Endothelial cell of umbilical vein (primary cell): ENCODE measurements around the gene ARHGEF7. TPM values are rescaled to one million over a fixed set of nuclear protein-coding genes. Genes with fewer than 3 reads are reported as not detected.

Source experiments
- BruUV-seq: library from RNA; stranded (reverse); fragments of 400-500 nt; replicated peaks from 2 replicates; lab custom pipeline; 2021; lab: Mats Ljungman, UMichigan
- CTCF ChIA-PET: fragments of 300-600, 350-600 bp; sonication (Branson Sonifier 250); formaldehyde crosslinking; loops from one replicate; lab custom pipeline; 2021; ENCODE audit warnings: antibody characterized with exemption, inconsistent platforms; lab: Charles Lee
- POLR2A ChIA-PET: fragments of 300-600, 350-600 bp; sonication (Branson Sonifier 250); formaldehyde crosslinking; loops from one replicate; lab custom pipeline; 2021; ENCODE audit warnings: antibody characterized with exemption, inconsistent platforms; lab: Charles Lee
- DNase-seq: peaks from one replicate; pipeline ENCODE4 v3.0.0-alpha.2; 2011; ENCODE audit warnings: low read depth, low spot score
- FAIRE-seq: peaks from 2 replicates; lab custom pipeline; 2011; peaks lifted over from hg19 to GRCh38; lab: Jason Lieb, UNC
- H2AFZ ChIP-seq: 2 replicates; pipeline ENCODE4 v1.6.0; 2012; ENCODE audit warnings: low read depth, low read length, control low read depth, inconsistent platforms
- H3K27ac ChIP-seq: 2 replicates; pipeline ENCODE4 v1.5.1; 2011; ENCODE audit warnings: low read depth, mild to moderate bottlenecking, control low read depth, low read length, moderate library complexity; ENCODE audit not compliant: insufficient read depth
- H3K27me3 ChIP-seq, 2 experiments: 2 replicates each; pipeline versions ENCODE4 v1.6.0 to v1.6.1; 2011; ENCODE audit warnings: low read length in 2 of 2, mixed read lengths in 1 of 2; ENCODE audit not compliant: control insufficient read depth in 2 of 2, insufficient read depth in 2 of 2
- H3K36me3 ChIP-seq, 2 experiments: 2 replicates in 1 of 2; 3 replicates in 1 of 2; pipeline ENCODE4 v1.5.1; 2011; ENCODE audit warnings: low read length in 2 of 2, mild to moderate bottlenecking in 1 of 2, moderate library complexity in 1 of 2; ENCODE audit not compliant: control insufficient read depth in 2 of 2, insufficient read depth in 2 of 2; ENCODE audit errors: extremely low read depth in 1 of 2
- H3K4me1 ChIP-seq: 3 replicates; pipeline ENCODE4 v1.5.1; 2011; ENCODE audit warnings: mild to moderate bottlenecking, low read length; ENCODE audit not compliant: control insufficient read depth, insufficient read depth; ENCODE audit errors: extremely low read depth
- H3K4me2 ChIP-seq: 2 replicates; pipeline ENCODE4 v1.6.1; 2011; ENCODE audit warnings: low read length, control low read depth, mixed read lengths; ENCODE audit not compliant: insufficient read depth
- H3K4me3 ChIP-seq, 3 experiments: fragments of 200-600 bp in 1 of 3; sonication (generic), shearing (Covaris generic) in 1 of 3; replicated peaks in 1 of 3; 2 replicates each; pipeline ENCODE4 v1.5.1; 2011 to 2016; ENCODE audit warnings: control low read depth in 3 of 3, low read length in 3 of 3, mild to moderate bottlenecking in 2 of 3, inconsistent platforms in 1 of 3, low read depth in 1 of 3, moderate library complexity in 1 of 3; ENCODE audit not compliant: insufficient read depth in 1 of 3
- H3K79me2 ChIP-seq: 2 replicates; pipeline ENCODE4 v1.6.0; 2012; ENCODE audit warnings: low read length, inconsistent platforms; ENCODE audit not compliant: control insufficient read depth, insufficient read depth
- H3K9ac ChIP-seq: replicated peaks from 2 replicates; pipeline ENCODE3; 2011; ENCODE audit warnings: low read length, control low read depth; ENCODE audit not compliant: insufficient read depth; ENCODE audit errors: extremely low read depth
- H3K9me1 ChIP-seq: replicated peaks from 3 replicates; pipeline ENCODE4 v1.6.0; 2011; ENCODE audit warnings: mild to moderate bottlenecking, low read length; ENCODE audit not compliant: control insufficient read depth, insufficient read depth; ENCODE audit errors: extremely low read depth
- H3K9me3 ChIP-seq: replicated peaks from 2 replicates; pipeline ENCODE4 v1.5.1; 2012; ENCODE audit warnings: low read length, inconsistent platforms; ENCODE audit not compliant: control insufficient read depth, insufficient read depth
- H4K20me1 ChIP-seq: replicated peaks from 2 replicates; pipeline ENCODE3; 2011; ENCODE audit warnings: mild to moderate bottlenecking, low read length; ENCODE audit not compliant: control insufficient read depth, insufficient read depth; ENCODE audit errors: extremely low read depth
- EZH2 ChIP-seq: IDR thresholded peaks from 2 replicates; pipeline ENCODE4 v1.6.1; 2012; ENCODE audit warnings: borderline replicate concordance, low read depth, mild to moderate bottlenecking, moderate library complexity, low read length, inconsistent platforms; ENCODE audit not compliant: severe bottlenecking
- FOS ChIP-seq: IDR thresholded peaks from 2 replicates; pipeline ENCODE4 v1.6.1; 2011; ENCODE audit warnings: mild to moderate bottlenecking, low read length, moderate library complexity, borderline replicate concordance; ENCODE audit not compliant: insufficient read depth
- GATA2 ChIP-seq: IDR thresholded peaks from 2 replicates; pipeline ENCODE4 v1.7.0; 2011; ENCODE audit warnings: low read depth, mild to moderate bottlenecking, moderate library complexity, mixed read lengths, low read length; ENCODE audit not compliant: insufficient read length, insufficient read depth
- JUN ChIP-seq: IDR thresholded peaks from 2 replicates; pipeline ENCODE4 v1.6.1; 2011; ENCODE audit warnings: borderline replicate concordance, low read depth; ENCODE audit not compliant: insufficient read length, insufficient read depth
- MYC ChIP-seq: IDR thresholded peaks from one replicate; pipeline ENCODE4 v1.6.1; 2011; ENCODE audit warnings: mild to moderate bottlenecking, low read depth, low read length
- POLR2A ChIP-seq: IDR thresholded peaks from 2 replicates; pipeline ENCODE4 v1.6.1; 2012; ENCODE audit warnings: low read depth, mild to moderate bottlenecking, control low read depth, low read length
- POLR2AphosphoS5 ChIP-seq: IDR thresholded peaks from 2 replicates; pipeline ENCODE4 v1.6.1; 2012; ENCODE audit warnings: low read depth, mild to moderate bottlenecking, control low read depth, low read length, moderate library complexity; ENCODE audit not compliant: insufficient read depth
- dilution Hi-C: fragments of 300-500 bp; cut with MboI; formaldehyde crosslinking; loops from one replicate; pipeline ENCODE4 v1.15.0; 2019; ENCODE audit warnings: low sequenced_read_pairs; ENCODE audit not compliant: extremely low pct_ligation_motif_present
- intact Hi-C: fragments of 100-400 bp; cut with micrococcal nuclease; formaldehyde crosslinking; loops from one replicate; pipeline ENCODE4 v1.10.0; 2022
- polyA plus RNA-seq, 4 experiments: library from polyadenylated mRNA; depleted of rRNA in 3 of 4; stranded (reverse) in 3 of 4; unstranded in 1 of 4; fragments of >200 nt; gene quantifications; 2 replicates each; pipeline versions ENCODE4 v1.2.1 to v1.2.3, GENCODE V29; 2011 to 2012; ENCODE audit warnings: missing spikeins in 1 of 4
- total RNA-seq: library from RNA; stranded (reverse); gene quantifications from 2 replicates; pipeline ENCODE4 v1.2.3, GENCODE V29; 2021
- TF ChIP-seq, protein P1 (sequence below): IDR thresholded peaks from 2 replicates; pipeline ENCODE4 v1.6.1; 2011; ENCODE audit not compliant: insufficient read depth, insufficient read length
- TF ChIP-seq, protein P2 (sequence below), 2 donors: IDR thresholded peaks; 1 replicate in 1 of 2; 2 replicates in 1 of 2; pipeline ENCODE4 v1.5.1; 2011; ENCODE audit warnings: low read length in 2 of 2, mild to moderate bottlenecking in 2 of 2, moderate library complexity in 2 of 2, control low read depth in 1 of 2, inconsistent platforms in 1 of 2, low read depth in 1 of 2; ENCODE audit not compliant: insufficient read depth in 1 of 2; ENCODE audit errors: extremely low read depth in 1 of 2

The ARHGEF7 gene
- total and polyA plus RNA-seq, 2 donors (not counting 3 experiments of a cell fraction or from before 2014, with no cell fraction given): 94.9 to 155 TPM

GRCh38 chr13:111183959-111184358, 68.8 kb downstream of the ARHGEF7 start:
- Histone ChIP-seq H3K9me3 (no peaks in the 10 kb centered on the region), H3K4me3 (no peak overlapping the region), H3K9ac (no peak overlapping the region), H3K4me2 (no peak overlapping the region), H3K79me2 (peaks cover 81% of the 10 kb centered on the region), H3K27ac (no peak overlapping the region), H2AFZ (no peak overlapping the region), H3K27me3 (no peaks in the 10 kb centered on the region), H3K36me3 (no peaks in the 10 kb centered on the region), H4K20me1 (no peaks in the 10 kb centered on the region), H3K4me1 (peaks cover 9% of the 10 kb centered on the region), H3K9me1 (no peaks in the 10 kb centered on the region)
- dilution Hi-C loops (no loop called here), intact Hi-C loops (loop anchor here (2.0 kb wide), 1 partner anchor 29 kb away; no protein-coding TSS in a partner anchor)
- ChIA-PET CTCF (no interaction called here), POLR2A (interaction anchor here (0.8 kb wide), 1 partner anchor 18 kb away, joined by 3 read pairs; no protein-coding TSS in a partner anchor)
- BruUV-seq: no TSS peak
- FAIRE-seq: no peak
- no peak for DNase-seq
- TF ChIP-seq GATA2 (no peak), FOS (no peak), MYC (no peak), POLR2AphosphoS5 (no peak)
- TF ChIP-seq, protein P1, sequence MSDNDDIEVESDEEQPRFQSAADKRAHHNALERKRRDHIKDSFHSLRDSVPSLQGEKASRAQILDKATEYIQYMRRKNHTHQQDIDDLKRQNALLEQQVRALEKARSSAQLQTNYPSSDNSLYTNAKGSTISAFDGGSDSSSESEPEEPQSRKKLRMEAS: no peak

DNA sequence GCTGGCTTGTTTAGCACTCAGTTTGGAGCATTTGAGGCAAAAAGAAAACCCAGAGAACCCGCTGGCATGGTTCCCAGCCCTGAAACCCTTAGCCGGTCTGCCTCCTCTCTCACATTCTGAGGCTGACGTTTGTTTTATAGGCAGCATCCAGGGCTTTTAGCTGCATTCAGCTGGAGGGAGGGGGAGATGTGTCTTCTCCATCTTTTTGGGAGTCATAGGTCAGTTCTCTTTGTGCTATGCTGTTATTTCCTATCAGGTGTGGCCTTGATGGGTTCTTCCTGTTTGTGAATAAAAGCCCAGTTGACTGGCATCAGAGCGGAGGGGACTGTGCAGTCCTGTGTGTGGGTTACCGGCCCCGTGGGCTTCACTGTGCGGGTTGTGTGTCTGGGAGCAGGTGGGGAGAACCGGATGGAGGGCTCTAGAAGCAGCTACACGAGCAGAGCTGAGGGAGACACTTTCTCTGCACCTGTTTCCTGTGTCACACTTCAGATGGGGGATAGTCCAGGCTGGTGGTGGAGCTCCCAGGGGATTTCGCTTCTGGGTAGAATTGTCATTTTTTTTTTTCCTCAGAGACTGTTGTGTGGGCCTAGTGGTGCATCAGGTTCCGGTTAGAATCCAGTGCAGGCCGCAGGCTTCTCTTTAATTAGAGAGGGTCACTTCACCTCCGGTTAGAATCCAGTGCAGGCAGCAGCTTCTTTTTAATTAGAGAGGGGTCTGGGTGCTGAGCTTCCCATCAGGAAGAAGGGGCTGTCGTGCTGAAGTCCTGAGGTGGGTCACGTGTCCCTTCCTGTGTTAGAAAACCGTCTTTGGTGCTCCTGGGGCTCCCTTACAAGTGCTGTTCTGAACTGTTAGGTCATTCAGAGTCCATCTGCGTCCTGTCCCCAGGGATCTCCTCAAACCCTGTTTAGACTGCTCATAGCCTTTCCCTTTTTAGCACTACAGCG, 69.6 kb downstream of the ARHGEF7 start:
- no TSS peak for BruUV-seq
- no peak for FAIRE-seq

More for the DNA sequence above, 69.6 kb downstream of the ARHGEF7 start:
- dilution Hi-C loops (no loop called here), intact Hi-C loops (loop anchor here (2.0 kb wide), 1 partner anchor 30 kb away; no protein-coding TSS in a partner anchor)
- H3K9me3 ChIP-seq: no peaks in the 10 kb centered on the region
- no peak for TF ChIP-seq POLR2AphosphoS5
- no peak for TF ChIP-seq GATA2
- TF ChIP-seq POLR2A: no peak
- TF ChIP-seq JUN: no peak
- TF ChIP-seq, protein P1: no peak
- no peak for TF ChIP-seq FOS
- TF ChIP-seq EZH2: no peak
- TF ChIP-seq, protein P2, sequence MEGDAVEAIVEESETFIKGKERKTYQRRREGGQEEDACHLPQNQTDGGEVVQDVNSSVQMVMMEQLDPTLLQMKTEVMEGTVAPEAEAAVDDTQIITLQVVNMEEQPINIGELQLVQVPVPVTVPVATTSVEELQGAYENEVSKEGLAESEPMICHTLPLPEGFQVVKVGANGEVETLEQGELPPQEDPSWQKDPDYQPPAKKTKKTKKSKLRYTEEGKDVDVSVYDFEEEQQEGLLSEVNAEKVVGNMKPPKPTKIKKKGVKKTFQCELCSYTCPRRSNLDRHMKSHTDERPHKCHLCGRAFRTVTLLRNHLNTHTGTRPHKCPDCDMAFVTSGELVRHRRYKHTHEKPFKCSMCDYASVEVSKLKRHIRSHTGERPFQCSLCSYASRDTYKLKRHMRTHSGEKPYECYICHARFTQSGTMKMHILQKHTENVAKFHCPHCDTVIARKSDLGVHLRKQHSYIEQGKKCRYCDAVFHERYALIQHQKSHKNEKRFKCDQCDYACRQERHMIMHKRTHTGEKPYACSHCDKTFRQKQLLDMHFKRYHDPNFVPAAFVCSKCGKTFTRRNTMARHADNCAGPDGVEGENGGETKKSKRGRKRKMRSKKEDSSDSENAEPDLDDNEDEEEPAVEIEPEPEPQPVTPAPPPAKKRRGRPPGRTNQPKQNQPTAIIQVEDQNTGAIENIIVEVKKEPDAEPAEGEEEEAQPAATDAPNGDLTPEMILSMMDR (IDR thresholded peaks at IDR 0.05; ENCODE audit: extremely low read depth in 1 of 2, insufficient read depth in 1 of 2, low read depth in 1 of 2, low read length in 2 of 2): no peak
- TF ChIP-seq MYC: no peak
- DNase-seq: no peak
- no peak overlapping the region for H3K27ac ChIP-seq
- ChIA-PET CTCF (interaction anchor here (1.1 kb wide), 1 partner anchor 10 kb away, joined by 3 read pairs; no protein-coding TSS in a partner anchor), POLR2A (interaction anchor here (0.8 kb wide), 1 partner anchor 18 kb away, joined by 3 read pairs; no protein-coding TSS in a partner anchor)
- no peaks in the 10 kb centered on the region for H4K20me1 ChIP-seq
- no peaks in the 10 kb centered on the region for H3K9me1 ChIP-seq
- peaks cover 9% of the 10 kb centered on the region for H3K4me1 ChIP-seq
- no peaks in the 10 kb centered on the region for H3K27me3 ChIP-seq
- H3K79me2 ChIP-seq: peaks cover 79% of the 10 kb centered on the region
- H2AFZ ChIP-seq: no peak overlapping the region
- no peak overlapping the region for H3K4me3 ChIP-seq
- no peak overlapping the region for H3K9ac ChIP-seq
- H3K36me3 ChIP-seq: no peaks in the 10 kb centered on the region
- H3K4me2 ChIP-seq: no peak overlapping the region
